ENCODE data around the gene MRPL40. TPM values are rescaled to one million over a fixed set of nuclear protein-coding genes. Genes with fewer than 3 reads are reported as not detected.

The MRPL40 gene
- total and polyA plus RNA-seq, 2 of the 13 experiments (the other 11 are each of a cell fraction or from before 2014, with no cell fraction given), result 42.7 to 79.7 TPM

GRCh38 chr22:19447330-19448075 lies 15.2 kb downstream of the MRPL40 start, which contains the start of gene C22orf39 (continued):
- TF ChIP-seq PRDM4 (CRISPR knock-in tag; IDR thresholded peaks at IDR 0.05; ENCODE audit: borderline replicate concordance) (no peak), KAT8 (CRISPR knock-in tag; IDR thresholded peaks at IDR 0.05) (peak; percentile 79), BCL6 (CRISPR knock-in tag; IDR thresholded peaks at IDR 0.05) (no peak), DDIT3 (CRISPR knock-in tag; IDR thresholded peaks at IDR 0.05) (no peak), SKI (IDR thresholded peaks at IDR 0.05; ENCODE audit: partially characterized antibody) (peak; percentile 21), BORCS8-MEF2B (CRISPR knock-in tag; IDR thresholded peaks at IDR 0.05) (no peak), FOXM1 (CRISPR knock-in tag; IDR thresholded peaks at IDR 0.05) (no peak), ZNF3 (CRISPR knock-in tag; IDR thresholded peaks at IDR 0.05) (no peak), KDM3A (CRISPR knock-in tag; IDR thresholded peaks at IDR 0.05; ENCODE audit: low read depth) (no peak), EEA1 (CRISPR knock-in tag; IDR thresholded peaks at IDR 0.05; ENCODE audit: borderline replicate concordance) (no peak), PHF21A (CRISPR knock-in tag; IDR thresholded peaks at IDR 0.05) (peak; percentile 68; the same call in 1 of the 2 replicates), FOXA1 (IDR thresholded peaks at IDR 0.05) (no peak), FOXA1 (CRISPR knock-in tag; IDR thresholded peaks at IDR 0.05) (no peak), DBP (CRISPR knock-in tag; IDR thresholded peaks at IDR 0.05; ENCODE audit: not compliant biosample characterization) (no peak), ZNF691 (CRISPR knock-in tag; IDR thresholded peaks at IDR 0.05; ENCODE audit: borderline replicate concordance, low read depth) (no peak), U2AF1 (optimal IDR thresholded peaks at IDR 0.05; ENCODE audit: low read depth, low read length) (no peak), MTA1 (CRISPR knock-in tag; IDR thresholded peaks at IDR 0.05; ENCODE audit: borderline replicate concordance) (0 out of 2 replicates have a peak, but pooled peaks have one; percentile 32), SPEN (CRISPR knock-in tag; IDR thresholded peaks at IDR 0.05; ENCODE audit: low read depth) (peak; percentile 15), PHB2 (IDR thresholded peaks at IDR 0.05; ENCODE audit: partially characterized antibody) (no peak), ZNF281 (CRISPR knock-in tag; IDR thresholded peaks at IDR 0.05; ENCODE audit: borderline replicate concordance) (no peak), TSC22D2 (CRISPR knock-in tag; IDR thresholded peaks at IDR 0.05; ENCODE audit: borderline replicate concordance) (no peak), DR1 (CRISPR knock-in tag; IDR thresholded peaks at IDR 0.05) (peak; percentile 52; the same call in 1 of the 2 replicates), CREBL2 (CRISPR knock-in tag; IDR thresholded peaks at IDR 0.05; ENCODE audit: borderline replicate concordance) (no peak), SP5 (CRISPR knock-in tag; IDR thresholded peaks at IDR 0.05; ENCODE audit: borderline replicate concordance, low read depth) (no peak)
